ENCODE data around the gene NREP.

NREP gene

DNA sequence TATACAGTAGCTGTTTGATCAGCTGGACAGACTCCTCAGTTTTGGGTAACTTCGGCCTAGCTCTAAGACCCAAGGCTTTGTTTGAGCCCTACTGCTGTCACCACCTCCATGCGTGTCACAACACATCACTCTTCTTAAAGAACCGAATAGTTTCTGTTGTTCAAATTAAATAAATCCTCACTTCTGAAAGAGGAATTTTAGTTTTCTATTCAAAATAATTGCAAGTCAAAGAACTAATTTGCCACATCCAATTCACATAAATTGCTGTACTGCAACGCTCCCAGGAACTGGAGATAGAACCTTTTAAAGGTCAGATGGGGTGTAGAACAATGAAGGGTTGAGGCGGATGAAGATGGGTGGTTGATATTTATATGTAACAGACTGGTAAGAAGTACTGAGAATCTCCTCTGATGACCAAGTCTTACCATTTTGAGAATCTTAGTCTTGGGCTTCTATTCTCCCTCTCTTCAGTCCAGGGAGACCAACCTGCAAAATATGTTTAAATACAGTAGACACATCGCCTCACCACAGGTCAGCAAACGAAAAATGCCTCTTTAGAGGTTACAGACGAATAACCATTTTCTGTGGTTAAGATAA lies 1.6 kb downstream of the NREP start:
- TF ChIP-seq, protein P1, sequence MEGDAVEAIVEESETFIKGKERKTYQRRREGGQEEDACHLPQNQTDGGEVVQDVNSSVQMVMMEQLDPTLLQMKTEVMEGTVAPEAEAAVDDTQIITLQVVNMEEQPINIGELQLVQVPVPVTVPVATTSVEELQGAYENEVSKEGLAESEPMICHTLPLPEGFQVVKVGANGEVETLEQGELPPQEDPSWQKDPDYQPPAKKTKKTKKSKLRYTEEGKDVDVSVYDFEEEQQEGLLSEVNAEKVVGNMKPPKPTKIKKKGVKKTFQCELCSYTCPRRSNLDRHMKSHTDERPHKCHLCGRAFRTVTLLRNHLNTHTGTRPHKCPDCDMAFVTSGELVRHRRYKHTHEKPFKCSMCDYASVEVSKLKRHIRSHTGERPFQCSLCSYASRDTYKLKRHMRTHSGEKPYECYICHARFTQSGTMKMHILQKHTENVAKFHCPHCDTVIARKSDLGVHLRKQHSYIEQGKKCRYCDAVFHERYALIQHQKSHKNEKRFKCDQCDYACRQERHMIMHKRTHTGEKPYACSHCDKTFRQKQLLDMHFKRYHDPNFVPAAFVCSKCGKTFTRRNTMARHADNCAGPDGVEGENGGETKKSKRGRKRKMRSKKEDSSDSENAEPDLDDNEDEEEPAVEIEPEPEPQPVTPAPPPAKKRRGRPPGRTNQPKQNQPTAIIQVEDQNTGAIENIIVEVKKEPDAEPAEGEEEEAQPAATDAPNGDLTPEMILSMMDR (IDR thresholded peaks at IDR 0.05; ENCODE audit: low read depth, low read length) = no peak
- no peak for DNase-seq (ENCODE audit: extremely low read depth, low read depth)

DNA sequence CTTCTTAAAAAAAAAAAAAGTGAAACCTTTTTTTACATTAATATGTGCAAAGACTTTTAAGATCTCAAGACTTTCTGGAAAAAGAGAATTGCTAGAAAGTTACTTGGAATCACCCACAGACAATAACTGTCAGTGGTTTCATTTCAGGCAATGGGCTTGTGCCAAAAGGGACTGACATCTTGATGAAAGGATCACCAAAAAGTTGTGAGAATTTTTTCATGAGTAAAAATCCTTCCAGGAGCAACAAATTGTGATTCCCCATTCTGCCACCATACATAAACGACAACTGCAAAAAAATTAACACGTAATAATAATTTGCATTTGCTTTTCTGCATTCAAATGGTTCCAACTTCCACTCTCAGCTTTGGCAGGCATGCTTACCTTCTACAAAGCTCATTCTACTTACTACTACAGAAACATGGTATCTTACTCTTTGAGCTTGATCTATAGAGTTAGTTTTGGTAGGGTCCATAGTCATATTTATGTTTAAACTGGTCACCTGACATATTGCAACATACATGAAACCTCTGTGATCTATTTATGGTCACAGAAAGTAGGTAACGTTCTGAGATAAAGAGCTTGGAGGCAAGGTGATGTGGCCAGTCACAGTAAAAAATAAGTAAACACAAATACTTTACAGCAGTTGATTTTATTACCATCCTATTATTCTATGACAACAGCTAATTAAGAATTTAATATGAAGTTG lies 3.0 kb downstream of the NREP start:
- DNase-seq (ENCODE audit: extremely low read depth, low read depth) = no peak
- TF ChIP-seq, protein P1 (IDR thresholded peaks at IDR 0.05; ENCODE audit: low read depth, low read length) = no peak

DNA sequence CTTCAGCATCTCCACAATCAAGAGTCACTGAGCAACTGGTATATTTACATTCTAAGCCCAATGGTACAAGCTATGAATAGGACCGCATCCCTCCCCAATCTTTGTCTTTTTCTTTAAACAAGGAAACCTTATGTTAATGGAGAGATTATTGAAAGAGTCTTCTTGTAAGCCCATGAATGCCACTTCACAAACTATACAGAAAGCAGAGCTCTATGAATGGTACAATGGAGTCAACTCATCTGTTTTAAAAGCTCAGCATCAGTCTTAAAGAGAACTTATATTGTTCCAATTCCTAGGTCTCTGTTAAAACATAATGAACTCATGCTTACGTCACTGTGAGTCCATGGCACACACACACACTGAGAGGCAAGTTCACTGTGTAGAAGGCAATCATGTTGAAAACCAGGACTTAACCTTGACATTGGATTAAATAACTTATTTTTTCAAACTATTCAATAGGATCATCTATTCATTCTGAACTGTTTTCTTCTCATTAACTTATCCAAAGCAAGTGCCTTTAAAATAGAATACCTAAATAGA lies 4.5 kb downstream of the NREP start:
- TF ChIP-seq, protein P1 (IDR thresholded peaks at IDR 0.05; ENCODE audit: low read depth, low read length) = no peak
- DNase-seq (ENCODE audit: extremely low read depth, low read depth) = no peak

DNA sequence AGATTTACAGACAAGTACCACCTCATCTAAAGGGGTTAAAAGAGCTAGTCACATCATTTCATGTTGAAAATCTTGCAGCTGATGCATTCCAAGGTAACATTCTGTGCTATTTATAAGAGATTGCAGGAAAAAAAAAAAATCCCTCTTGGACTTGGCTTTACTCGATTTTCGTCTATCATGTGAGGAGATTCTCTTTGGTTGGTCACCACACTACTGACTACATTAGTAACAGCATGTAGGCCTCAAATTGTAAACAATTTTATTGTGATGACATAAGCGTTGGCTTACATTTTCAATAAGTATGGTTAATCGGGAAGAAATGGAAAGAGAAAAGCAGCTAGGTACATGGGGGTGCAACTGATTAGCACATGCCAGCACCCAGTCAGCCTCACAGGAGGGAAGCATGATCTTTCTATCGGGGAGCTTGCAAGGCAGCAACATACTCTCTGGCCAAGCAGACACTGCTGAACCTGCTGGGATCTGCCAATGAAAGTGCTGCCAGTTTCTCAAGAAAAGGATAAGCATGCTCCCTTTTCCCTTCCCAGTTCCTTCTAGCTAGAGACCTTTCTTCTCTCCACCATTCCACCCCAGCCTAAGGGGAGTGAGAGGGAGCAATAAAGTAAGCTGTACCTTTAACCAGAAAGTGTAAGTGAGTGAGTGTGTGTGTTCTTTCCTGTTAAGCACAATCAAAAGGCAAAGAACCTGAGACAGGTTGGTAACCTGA lies 7.5 kb downstream of the NREP start:
- no peak for DNase-seq (ENCODE audit: extremely low read depth, low read depth)
- TF ChIP-seq, protein P1 (IDR thresholded peaks at IDR 0.05; ENCODE audit: low read depth, low read length) = no peak

DNA sequence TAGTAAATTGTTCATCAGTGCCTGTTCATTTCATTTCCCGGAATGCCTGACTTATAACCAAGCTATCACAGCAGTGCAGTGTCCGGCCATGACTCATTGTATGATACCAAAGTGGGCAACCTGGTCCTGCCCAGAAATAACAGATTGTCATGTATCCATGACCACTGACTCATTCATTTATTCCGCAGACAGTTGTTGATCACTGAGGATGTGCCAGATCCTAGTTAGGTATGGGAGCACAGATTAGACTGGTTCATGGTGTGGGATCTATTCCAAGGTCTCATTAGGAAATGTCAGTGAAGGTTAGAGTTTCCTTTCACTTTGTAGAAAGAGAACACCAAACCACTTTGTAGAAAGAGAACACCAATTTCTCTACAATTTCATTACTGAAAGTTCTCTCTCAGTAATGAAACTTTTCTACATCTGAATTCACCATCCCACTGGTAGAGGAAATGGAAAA lies 8.7 kb downstream of the NREP start:
- DNase-seq (ENCODE audit: extremely low read depth, low read depth) = peak; percentile 86
- TF ChIP-seq, protein P1 (IDR thresholded peaks at IDR 0.05; ENCODE audit: low read depth, low read length) = no peak

DNA sequence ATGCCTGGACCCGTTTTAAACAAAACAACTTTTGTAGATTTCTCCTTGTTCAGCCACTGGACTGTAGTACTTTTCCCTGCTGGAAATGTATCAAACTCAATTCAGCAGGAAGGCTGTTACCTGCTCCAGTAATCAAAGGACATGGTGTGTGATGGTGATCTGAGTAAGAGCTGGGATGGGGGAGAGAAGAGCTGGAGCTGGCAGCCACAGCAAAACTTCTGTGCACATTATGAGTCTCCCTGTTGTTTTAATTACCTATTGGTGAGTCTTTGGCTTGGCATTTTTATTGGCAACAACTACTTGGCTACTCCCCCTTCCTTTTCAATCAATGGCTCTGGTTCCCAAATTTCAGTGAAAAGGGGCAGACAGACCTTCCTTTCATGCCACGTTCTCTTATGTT lies 9.7 kb downstream of the NREP start:
- TF ChIP-seq, protein P1 (IDR thresholded peaks at IDR 0.05; ENCODE audit: low read depth, low read length) = no peak
- no peak for DNase-seq (ENCODE audit: extremely low read depth, low read depth)

DNA sequence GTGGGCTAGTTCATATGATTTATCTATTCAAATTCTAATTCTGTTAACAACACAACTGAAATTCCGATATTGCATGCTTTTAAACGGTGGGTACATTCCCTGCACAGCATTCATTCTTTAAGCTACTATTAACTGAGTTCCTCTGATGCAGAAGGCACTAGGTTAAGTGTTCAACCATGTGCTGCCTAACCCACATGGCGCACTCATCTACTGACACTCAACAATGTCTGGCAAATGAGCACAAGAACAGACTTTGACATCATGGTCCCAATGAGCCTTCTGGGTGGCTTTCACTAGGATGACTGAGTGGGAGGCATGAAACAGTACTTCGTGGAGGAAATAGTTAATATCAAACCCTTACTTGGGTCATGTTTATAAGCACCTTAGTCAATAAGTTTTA lies 10.2 kb downstream of the NREP start:
- TF ChIP-seq, protein P1 (IDR thresholded peaks at IDR 0.05; ENCODE audit: low read depth, low read length) = no peak
- no peak for DNase-seq (ENCODE audit: extremely low read depth, low read depth)
